Stimulated activated CD4-positive, alpha-beta T cell treated with anti-CD3 and anti-CD28 coated beads, Interleukin-4, amount 100 ng/mL, for 4 hours (primary cell): ENCODE data around the gene MARK2.

Source experiments
- DNase-seq, 2 experiments: peaks; one replicate each; pipeline ENCODE4 v3.0.0-alpha.2; 2020

The MARK2 gene

DNA sequence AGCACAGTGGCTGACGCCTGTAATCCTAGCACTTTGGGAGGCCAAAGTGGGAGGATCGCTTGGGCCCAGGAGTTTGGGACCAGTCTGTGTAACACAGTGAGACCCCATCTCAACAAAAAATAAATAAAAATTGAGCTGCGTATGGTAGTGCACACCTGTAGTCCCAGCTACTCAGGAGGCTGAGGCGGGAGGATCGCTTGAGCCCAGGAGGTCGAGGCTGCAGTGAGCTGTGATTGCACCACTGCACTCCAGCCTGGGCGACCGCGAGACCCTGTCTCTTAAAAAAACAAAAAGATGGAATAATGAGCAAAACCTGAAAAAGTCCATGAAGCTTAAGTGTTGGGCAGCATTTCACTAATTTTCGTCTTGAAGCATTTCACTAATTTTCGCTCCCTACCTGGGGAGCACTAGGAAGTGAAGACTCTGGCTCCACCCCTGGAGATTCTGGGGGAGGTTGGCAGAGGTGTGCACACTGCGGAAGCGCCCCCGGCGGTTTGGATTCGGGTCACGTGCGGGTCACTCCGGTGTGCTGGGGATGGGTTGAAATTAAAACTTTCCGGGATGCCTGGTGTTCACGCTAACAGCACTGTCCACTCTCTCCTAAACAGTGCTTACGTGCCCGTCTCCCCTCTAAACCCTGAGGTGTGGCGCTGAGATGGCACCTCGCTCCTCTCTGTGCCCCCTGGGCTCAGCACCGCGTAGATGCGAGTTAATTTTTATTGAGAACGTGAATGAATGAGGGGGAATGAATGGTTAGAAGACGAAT is 99.0 kb downstream of the MARK2 start:
- DNase-seq, result no peak

DNA sequence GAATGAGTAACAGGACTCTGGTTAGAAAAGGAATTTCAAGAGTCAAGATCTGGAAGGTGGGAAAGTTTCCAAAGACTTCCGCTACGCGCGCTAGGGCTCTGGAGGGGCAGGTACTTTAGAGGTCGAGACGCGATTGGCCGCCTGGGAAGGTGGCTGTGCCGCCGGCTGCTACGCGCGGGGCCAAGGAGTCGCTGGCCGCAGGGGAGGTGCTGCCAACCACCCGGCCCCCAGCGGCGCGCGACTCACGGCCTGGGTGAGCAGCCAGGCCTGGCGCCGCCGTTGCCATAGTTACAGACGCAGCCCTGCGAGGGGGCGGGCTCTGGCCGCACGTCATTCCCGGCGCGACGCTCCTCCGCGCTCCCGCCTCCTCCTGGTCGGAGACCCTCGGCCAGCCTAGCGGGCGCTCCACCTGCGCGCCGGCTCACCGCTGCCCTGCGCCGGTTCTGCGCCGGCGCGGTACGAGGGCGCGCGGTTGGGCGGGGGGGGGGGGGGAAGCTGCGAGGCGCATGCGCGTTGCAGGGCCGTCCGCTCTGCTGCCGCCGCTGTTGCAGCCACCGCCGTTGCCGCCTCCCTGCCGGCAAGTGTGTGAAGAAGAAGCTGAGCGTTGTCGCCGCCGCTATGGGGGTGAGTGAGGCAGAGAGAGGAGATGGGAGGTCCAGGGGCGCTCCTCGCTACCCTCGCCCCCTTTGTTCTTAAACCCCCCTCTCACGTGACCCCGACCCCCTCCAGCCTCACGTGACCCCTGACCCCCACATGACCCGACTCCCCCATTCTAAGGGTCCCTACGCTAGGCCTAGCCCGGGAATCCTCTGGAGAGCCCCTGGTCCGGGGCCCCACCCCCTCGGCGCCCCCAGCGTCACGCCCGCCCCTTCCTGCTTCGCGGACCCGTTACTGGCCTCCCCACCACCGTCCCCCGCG is 99.8 kb downstream of the MARK2 start, which contains the start of gene NAA40:
Gene NAA40 (plus strand): TSS at position 524 of the 918 bp plus-strand sequence. CDS start 95 bp downstream, at position 619.
- DNase-seq, result peak; percentile 85 to 90

DNA sequence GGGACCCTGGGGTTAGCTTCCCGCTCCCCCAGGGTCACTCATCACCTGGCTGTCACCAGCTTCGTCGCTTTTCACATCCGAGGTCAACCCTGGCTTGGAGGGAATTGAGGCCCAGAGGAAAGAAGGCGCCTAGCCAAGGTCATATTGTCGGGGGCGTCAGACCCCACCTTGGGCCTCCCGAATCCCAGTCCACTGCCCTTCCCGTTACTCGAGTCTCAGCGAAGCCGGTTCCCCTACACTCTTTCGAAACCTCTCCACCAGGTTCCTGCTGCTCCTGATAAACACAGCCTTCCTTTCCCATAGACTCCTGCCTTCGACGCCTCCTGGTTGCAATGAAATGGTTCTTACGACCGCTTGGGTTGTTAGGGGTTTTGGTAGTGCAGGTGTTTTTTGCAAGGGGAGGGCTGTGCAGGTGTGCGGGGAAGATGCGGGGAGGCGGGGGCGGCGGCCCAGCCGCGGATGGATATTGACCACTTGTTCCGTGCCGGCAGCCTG is 100.5 kb downstream of the MARK2 start:
- DNase-seq, result no peak

DNA sequence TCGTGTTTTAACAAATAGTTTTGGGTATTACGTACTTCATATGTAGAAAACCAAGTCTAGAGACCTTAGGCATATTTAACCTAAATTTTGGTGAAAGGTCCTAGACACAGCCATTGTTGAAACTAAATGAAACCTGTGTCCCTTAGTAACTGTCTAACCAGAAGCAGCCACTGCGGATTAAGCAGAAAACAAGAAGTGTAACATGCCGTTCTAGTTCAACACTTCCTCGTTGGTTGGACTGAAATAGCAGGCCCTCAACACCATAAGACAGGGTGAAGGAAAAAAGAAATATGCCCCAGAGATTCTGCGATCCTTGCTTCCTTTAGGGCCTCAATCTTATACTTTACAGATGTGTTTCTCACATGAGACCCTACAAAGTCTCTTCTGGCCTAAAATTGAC is 101.9 kb downstream of the MARK2 start:
- no peak for DNase-seq

DNA sequence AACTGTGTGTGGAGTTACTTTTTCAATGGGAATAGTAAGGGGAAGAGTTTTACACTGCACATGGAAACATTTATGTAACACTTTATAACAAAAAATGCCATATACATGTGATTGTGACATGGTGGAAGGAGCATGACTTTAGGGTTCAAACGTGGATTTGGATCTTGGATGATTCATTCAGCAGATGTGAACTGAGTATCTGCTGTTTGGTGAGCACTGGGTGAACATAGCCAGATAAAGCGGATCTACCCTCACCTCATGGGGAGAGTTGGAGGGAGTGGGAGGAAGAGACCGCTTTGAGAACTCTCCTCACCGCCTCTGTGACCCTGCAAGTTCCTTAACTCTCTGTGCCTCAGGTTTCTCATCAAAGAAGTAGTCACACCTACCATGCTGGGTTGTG is 103.0 kb downstream of the MARK2 start:
- DNase-seq, result no peak

DNA sequence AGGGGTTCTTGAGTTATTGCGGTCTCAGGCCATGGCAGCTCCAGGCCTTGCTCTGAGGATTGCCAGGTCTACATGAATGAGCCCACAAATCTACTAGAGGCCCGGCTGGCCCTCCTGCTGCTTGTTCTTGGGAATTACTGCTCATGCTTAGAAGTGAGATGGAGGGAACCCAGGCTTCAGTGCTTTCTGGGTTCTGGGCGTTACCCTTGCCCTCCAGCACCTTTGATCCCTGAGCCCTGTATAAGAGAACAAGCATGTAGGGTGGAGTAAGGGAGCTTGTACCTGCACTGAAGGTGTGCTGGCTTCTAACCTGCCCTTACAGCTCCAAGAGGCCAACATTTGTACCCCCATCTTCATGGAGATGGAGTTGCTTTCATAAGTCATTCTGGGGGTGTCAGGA is 103.9 kb downstream of the MARK2 start:
- DNase-seq, result no peak

DNA sequence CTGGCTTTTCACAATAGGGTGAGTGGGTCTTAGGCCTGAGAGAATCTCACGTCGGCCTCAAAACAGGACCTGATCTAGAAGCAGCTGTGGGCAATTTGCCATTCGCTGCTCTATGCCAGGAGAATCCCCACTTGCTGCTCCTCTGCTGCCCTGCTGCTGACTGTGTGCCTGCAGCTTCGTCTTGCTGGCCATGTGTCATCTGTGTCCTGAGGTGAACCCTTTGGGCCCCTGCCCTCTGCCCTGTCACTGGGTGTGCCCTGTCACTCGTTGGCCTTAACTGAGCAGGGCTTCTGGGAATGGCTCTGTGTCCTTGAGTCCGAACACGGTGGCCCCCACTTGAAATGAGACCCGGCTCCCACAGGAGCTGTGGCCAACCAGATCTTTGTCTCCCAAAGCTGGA is 106.1 kb downstream of the MARK2 start:
- no peak for DNase-seq

DNA sequence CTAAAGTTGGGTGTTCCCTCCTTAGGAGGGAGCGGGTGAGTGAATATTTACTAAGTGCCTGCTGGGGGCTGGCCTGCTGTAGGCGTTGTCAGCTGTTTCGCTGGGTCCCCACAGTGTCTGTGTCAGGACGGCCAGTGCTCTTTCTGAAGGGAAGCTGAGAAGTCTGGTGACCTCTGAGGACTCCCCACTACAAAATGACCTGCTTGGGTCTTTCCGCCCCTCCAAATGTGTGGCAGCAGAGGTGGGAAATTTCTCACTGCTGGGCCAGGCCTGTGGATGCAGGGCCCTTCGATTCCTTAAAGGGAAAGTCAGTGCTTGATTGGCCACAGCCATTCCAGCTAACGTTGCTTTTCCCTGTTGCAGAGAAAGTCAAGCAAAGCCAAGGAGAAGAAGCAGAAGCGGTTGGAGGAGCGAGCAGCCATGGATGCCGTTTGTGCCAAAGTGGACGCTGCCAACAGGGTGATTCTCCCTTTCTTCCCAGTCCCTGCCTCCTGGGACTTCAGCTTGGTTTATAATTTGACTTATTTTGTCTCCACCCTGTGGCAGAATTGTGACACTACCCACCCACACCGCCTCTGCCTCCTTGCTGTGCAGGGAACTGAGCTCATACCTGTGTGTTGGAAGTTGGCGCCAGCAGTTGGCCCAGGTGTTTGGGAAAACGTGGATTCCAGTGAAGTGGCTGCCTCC is 106.7 kb downstream of the MARK2 start:
- DNase-seq, result peak; percentile 37 to 42

DNA sequence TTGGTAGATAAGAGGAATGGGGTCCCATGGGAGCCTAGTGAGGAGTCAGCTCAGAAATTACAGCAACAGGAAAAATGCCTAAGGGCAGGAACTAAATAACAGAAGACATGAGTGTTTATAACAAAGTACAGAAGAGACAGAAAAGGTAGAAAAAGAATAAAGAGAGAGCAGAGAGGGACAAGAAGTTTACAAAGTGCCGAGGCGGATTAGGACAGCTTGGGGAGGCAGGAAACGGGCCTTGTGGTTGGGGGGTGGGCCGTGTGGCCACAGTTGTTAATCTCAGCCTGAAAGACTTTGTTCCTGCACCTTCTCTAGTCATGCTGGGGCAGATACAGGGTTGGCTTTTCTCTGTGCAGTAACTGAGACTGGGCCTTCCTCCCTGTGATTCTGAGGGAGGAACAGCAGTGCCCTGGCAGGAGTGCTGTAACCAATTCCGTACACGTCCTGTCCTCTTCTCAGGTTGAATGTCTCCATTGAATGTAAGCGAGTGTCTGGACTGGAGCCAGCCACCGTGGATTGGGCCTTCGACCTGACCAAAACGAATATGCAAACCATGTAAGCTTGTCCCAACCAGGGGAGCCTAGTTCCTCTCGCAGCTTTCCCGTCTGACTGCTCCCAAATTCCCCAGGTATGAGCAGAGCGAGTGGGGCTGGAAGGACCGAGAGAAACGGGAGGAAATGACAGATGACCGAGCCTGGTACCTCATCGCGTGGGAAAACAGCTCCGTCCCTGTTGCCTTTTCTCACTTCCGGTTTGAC is 113.0 kb downstream of the MARK2 start:
- DNase-seq, result no peak

DNA sequence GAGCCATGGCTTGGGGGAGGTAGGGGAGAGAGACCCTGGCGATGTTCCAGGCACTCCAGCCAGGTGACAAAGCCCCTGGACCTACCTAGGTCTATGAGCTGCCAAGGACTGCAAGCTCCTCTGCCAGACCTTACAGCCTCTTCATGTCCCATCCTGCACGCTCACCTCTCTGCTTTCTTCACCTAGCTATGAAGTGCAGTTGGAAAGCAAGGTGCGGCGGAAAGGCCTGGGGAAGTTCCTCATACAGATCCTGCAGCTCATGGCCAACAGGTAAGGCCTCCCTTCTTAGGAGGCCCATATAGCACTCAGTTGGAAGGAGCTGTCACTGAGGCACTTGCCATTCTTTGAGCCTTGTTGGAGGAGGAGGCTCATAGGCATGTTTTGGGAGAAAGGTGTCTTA is 113.7 kb downstream of the MARK2 start:
- DNase-seq, result no peak

DNA sequence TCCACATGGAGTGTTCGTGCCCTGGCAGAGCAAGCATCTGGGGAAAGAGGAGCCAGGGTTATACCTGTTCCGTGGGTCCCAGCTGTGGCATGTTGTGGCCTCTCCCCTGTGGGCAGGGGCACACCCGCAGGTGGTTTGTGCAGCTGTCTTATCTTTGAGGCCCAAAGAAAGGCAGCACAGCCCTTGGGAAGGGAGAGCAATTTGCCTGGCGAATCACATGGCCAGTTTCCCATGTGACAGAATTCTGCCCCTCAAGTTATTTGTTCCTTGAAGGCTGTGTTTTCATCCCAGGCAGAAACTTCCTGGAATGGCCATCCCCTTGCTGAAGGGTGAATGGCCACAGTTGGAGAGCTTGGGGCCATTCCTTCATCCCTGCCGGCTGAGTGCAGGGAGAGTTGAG is 119.1 kb downstream of the MARK2 start:
- DNase-seq, result no peak
